Hippocampal formation (tissue), 2 donors: ENCODE results near the gene EIF3CL.
"Not testable (repeated sequence)": the region's sequence is repeated elsewhere in the genome, so short reads cannot be mapped to it uniquely, and the experiment has no call there.

Experiments
- DNase-seq, 2 donors: peaks; one replicate each; lab custom pipeline; 2025; lab: John Stamatoyannopoulos, UW

EIF3CL gene

GRCh38 chr16:28403220-28404072 lies at the start of gene EIF3CL:
TSS of gene EIF3CL (minus strand) at chr16:28403841. CDS start at chr16:28403618, 223 bp downstream.
- DNase-seq = not testable (repeated sequence)

- DNase-seq = not testable (repeated sequence)
These were observed 43.4 kb upstream of the EIF3CL start for GRCh38 chr16:28447081-28447480.

- not testable (repeated sequence) for DNase-seq
These were observed 42.7 kb upstream of the EIF3CL start for GRCh38 chr16:28446388-28446787.

GRCh38 chr16:28443943-28444342 lies 40.3 kb upstream of the EIF3CL start:
- DNase-seq = not testable (repeated sequence)

GRCh38 chr16:28438899-28439298 lies 35.3 kb upstream of the EIF3CL start:
- not testable (repeated sequence) for DNase-seq

- DNase-seq = not testable (repeated sequence)
These were observed 31.7 kb upstream of the EIF3CL start for GRCh38 chr16:28435340-28435739.

GRCh38 chr16:28426060-28426680 lies 22.5 kb upstream of the EIF3CL start:
- not testable (repeated sequence) for DNase-seq

- DNase-seq = not testable (repeated sequence)
These were observed 17.6 kb upstream of the EIF3CL start for GRCh38 chr16:28421071-28421750.

- DNase-seq = not testable (repeated sequence)
These were observed 13.4 kb upstream of the EIF3CL start for GRCh38 chr16:28417033-28417432.

GRCh38 chr16:28414530-28414929 lies 10.9 kb upstream of the EIF3CL start:
- not testable (repeated sequence) for DNase-seq

- not testable (repeated sequence) for DNase-seq
These were observed 9.9 kb upstream of the EIF3CL start for GRCh38 chr16:28413585-28413984.

- DNase-seq = not testable (repeated sequence)
These were observed 11.6 kb downstream of the EIF3CL start for GRCh38 chr16:28392054-28392453.

- not testable (repeated sequence) for DNase-seq
These were observed 21.3 kb downstream of the EIF3CL start for GRCh38 chr16:28382177-28382867.

- not testable (repeated sequence) for DNase-seq
These were observed 25.8 kb downstream of the EIF3CL start for GRCh38 chr16:28377822-28378221.

- not testable (repeated sequence) for DNase-seq
These were observed 26.5 kb downstream of the EIF3CL start for GRCh38 chr16:28377108-28377625.

- DNase-seq = not testable (repeated sequence)
These were observed 28.5 kb downstream of the EIF3CL start for GRCh38 chr16:28375115-28375514.

- DNase-seq = not testable (repeated sequence)
These were observed 29.4 kb downstream of the EIF3CL start for GRCh38 chr16:28374281-28374680.

GRCh38 chr16:28367926-28368325 lies 35.7 kb downstream of the EIF3CL start:
- not testable (repeated sequence) for DNase-seq

- not testable (repeated sequence) for DNase-seq
These were observed 39.1 kb downstream of the EIF3CL start for GRCh38 chr16:28364268-28365173.

- not testable (repeated sequence) for DNase-seq
These were observed 40.2 kb downstream of the EIF3CL start, which contains the start of gene NPIPB6 for GRCh38 chr16:28363408-28363807. TSS of gene NPIPB6 (minus strand) at chr16:28363508. CDS start at chr16:28362822, 686 bp downstream.
